Glutamatergic neuron (in vitro differentiated cells): ENCODE results near the gene MYRIP. TPM values are rescaled to one million over a fixed set of nuclear protein-coding genes. Genes with fewer than 3 reads are reported as not detected.
"Not testable (repeated sequence)": the region's sequence is repeated elsewhere in the genome, so short reads cannot be mapped to it uniquely, and the experiment has no call there.

Experiments
- DNase-seq: peaks from one replicate; pipeline ENCODE4 v3.0.0; 2022
- H3K27ac Mint-ChIP-seq: one replicate; pipeline ENCODE4 v1.8.0; 2020; ENCODE audit warnings: mild to moderate bottlenecking, mixed read lengths, inconsistent platforms; ENCODE audit not compliant: unreplicated experiment
- H3K27me3 Mint-ChIP-seq: one replicate; pipeline ENCODE4 v1.8.0; 2020; ENCODE audit warnings: mild to moderate bottlenecking, moderate library complexity, mixed read lengths, inconsistent platforms; ENCODE audit not compliant: unreplicated experiment
- H3K36me3 Mint-ChIP-seq: one replicate; pipeline ENCODE4 v1.8.0; 2020; ENCODE audit warnings: mild to moderate bottlenecking, mixed read lengths, inconsistent platforms; ENCODE audit not compliant: unreplicated experiment
- H3K4me1 Mint-ChIP-seq: one replicate; pipeline ENCODE4 v1.8.0; 2020; ENCODE audit warnings: mild to moderate bottlenecking, low read depth, mixed read lengths, inconsistent platforms; ENCODE audit not compliant: unreplicated experiment
- H3K4me3 Mint-ChIP-seq: one replicate; pipeline ENCODE4 v1.8.0; 2020; ENCODE audit warnings: mild to moderate bottlenecking, mixed read lengths, inconsistent platforms; ENCODE audit not compliant: unreplicated experiment
- H3K9me3 Mint-ChIP-seq: one replicate; pipeline ENCODE4 v1.8.0; 2020; ENCODE audit warnings: mild to moderate bottlenecking, moderate library complexity, mixed read lengths, inconsistent platforms; ENCODE audit not compliant: unreplicated experiment
- CTCF ChIP-seq: fragments of 200-600 bp; sonication (generic); IDR thresholded peaks from one replicate; pipeline ENCODE4 v1.5.0; 2021; ENCODE audit not compliant: partially characterized antibody, unreplicated experiment
- total RNA-seq: library from RNA; stranded (reverse); fragmentation: NEBNext Ultra II Directional; extraction: Animal tissue kit (Norgen Biotek cat#: 25700); gene quantifications from one replicate; pipeline ENCODE4 v1.2.1, GENCODE V29; 2021; ENCODE audit not compliant: unreplicated experiment

The MYRIP gene
- total RNA-seq, 1 donor from 2014 or later, result 1.8 TPM

- H3K9me3 Mint-ChIP-seq, result peaks cover 7% of the 10 kb centered on the region
- H3K27ac Mint-ChIP-seq, result no peak overlapping the region
- H3K4me1 Mint-ChIP-seq, result peaks cover 17% of the 10 kb centered on the region
- H3K36me3 Mint-ChIP-seq, result no peaks in the 10 kb centered on the region
- peak; percentile 36 for DNase-seq
- H3K27me3 Mint-ChIP-seq, result peaks cover 16% of the 10 kb centered on the region
- peak; percentile 60 for TF ChIP-seq CTCF
- H3K4me3 Mint-ChIP-seq, result no peak overlapping the region
Observed at GRCh38 chr3:39812537-39812936, 3.1 kb downstream of the MYRIP start.

- Mint-ChIP-seq H3K9me3 (no peaks in the 10 kb centered on the region), H3K4me1 (peaks cover 14% of the 10 kb centered on the region), H3K36me3 (no peaks in the 10 kb centered on the region), H3K27ac (no peak overlapping the region), H3K27me3 (peaks cover 13% of the 10 kb centered on the region), H3K4me3 (no peak overlapping the region)
- no peak for DNase-seq
- no peak for TF ChIP-seq CTCF
Observed at GRCh38 chr3:39814007-39814406, 4.6 kb downstream of the MYRIP start.

- no peak for DNase-seq
- no peaks in the 10 kb centered on the region for H3K27me3 Mint-ChIP-seq
- H3K36me3 Mint-ChIP-seq, result no peaks in the 10 kb centered on the region
- no peaks in the 10 kb centered on the region for H3K4me1 Mint-ChIP-seq
- TF ChIP-seq CTCF, result no peak
- no peak overlapping the region for H3K4me3 Mint-ChIP-seq
- H3K27ac Mint-ChIP-seq, result no peak overlapping the region
- H3K9me3 Mint-ChIP-seq, result no peaks in the 10 kb centered on the region
Observed at GRCh38 chr3:39819899-39820298, 10.5 kb downstream of the MYRIP start.

- not testable (repeated sequence) for H3K4me1 Mint-ChIP-seq, H3K36me3 Mint-ChIP-seq, H3K4me3 Mint-ChIP-seq, H3K27me3 Mint-ChIP-seq, H3K9me3 Mint-ChIP-seq, H3K27ac Mint-ChIP-seq, DNase-seq
Observed at GRCh38 chr3:39833764-39834163, 24.4 kb downstream of the MYRIP start.

GRCh38 chr3:39839484-39839883 lies 30.1 kb downstream of the MYRIP start:
- no peak for TF ChIP-seq CTCF
- Mint-ChIP-seq H3K9me3 (peaks cover 2% of the 10 kb centered on the region), H3K27me3 (peaks cover 2% of the 10 kb centered on the region), H3K27ac (no peak overlapping the region), H3K4me3 (no peak overlapping the region), H3K36me3 (peaks cover 6% of the 10 kb centered on the region), H3K4me1 (no peaks in the 10 kb centered on the region)
- DNase-seq, result no peak

- peaks cover 6% of the 10 kb centered on the region for H3K36me3 Mint-ChIP-seq
- H3K27ac Mint-ChIP-seq, result no peak overlapping the region
- DNase-seq, result no peak
- no peak for TF ChIP-seq CTCF
- peaks cover 2% of the 10 kb centered on the region for H3K27me3 Mint-ChIP-seq
- no peaks in the 10 kb centered on the region for H3K4me1 Mint-ChIP-seq
- no peak overlapping the region for H3K4me3 Mint-ChIP-seq
- peaks cover 3% of the 10 kb centered on the region for H3K9me3 Mint-ChIP-seq
Observed at GRCh38 chr3:39843440-39843839, 34.0 kb downstream of the MYRIP start.
